ENCODE measurements around the gene EXOC6B.

GRCh38 chr2:72457801-72458516 lies 367.9 kb downstream of the EXOC6B start:
- TF ChIP-seq ZNF274 (IDR thresholded peaks at IDR 0.05; ENCODE audit: low read depth, low read length): no peak
- no peak for TF ChIP-seq YY1 (IDR thresholded peaks at IDR 0.05; ENCODE audit: insufficient read depth, insufficient read length)
- TF ChIP-seq SUZ12 (IDR thresholded peaks at IDR 0.05; ENCODE audit: extremely low read depth, insufficient read depth, insufficient read length): no peak

All from NT2/D1 (cell line).